A549 (cell line): ENCODE data around the gene NUDT5.

Source experiments
- BHLHE40 ChIP-seq: IDR thresholded peaks from 2 replicates; pipeline ENCODE4 v1.6.1; 2012; ENCODE audit warnings: low read depth, low read length, inconsistent platforms
- CBX8 ChIP-seq: fragments of 200-600 bp; sonication (generic); IDR thresholded peaks from 2 replicates; pipeline ENCODE4 v1.6.1; 2016
- CTCF ChIP-seq: fragments of >200 bp; sonication (Bioruptor Twin); formaldehyde crosslinking; IDR thresholded peaks from 3 replicates; pipeline ENCODE4 v1.5.1; 2016
- EP300 ChIP-seq, 2 experiments: fragments of >200 bp; sonication (Bioruptor Twin); formaldehyde crosslinking; IDR thresholded peaks; 2 replicates in 1 of 2; 3 replicates in 1 of 2; pipeline ENCODE4 v1.6.1; 2016 to 2017
- HDAC2 ChIP-seq: fragments of 200-600 bp; sonication (generic); IDR thresholded peaks from 2 replicates; pipeline ENCODE4 v1.6.1; 2016
- HMGXB4 ChIP-seq: fragments of 250-450 bp; sonication (Bioruptor Pico); IDR thresholded peaks from 2 replicates; pipeline ENCODE4 v1.5.0; 2021; ENCODE audit warnings: mild to moderate bottlenecking, moderate library complexity, borderline replicate concordance
- MAX ChIP-seq: IDR thresholded peaks from 2 replicates; pipeline ENCODE4 v1.6.1; 2012
- MAZ ChIP-seq: fragments of 150-350 bp; IDR thresholded peaks from 2 replicates; pipeline ENCODE4 v1.6.1; 2014; ENCODE audit warnings: antibody characterized with exemption, low read depth, low read length, borderline replicate concordance
- POLR2A ChIP-seq: IDR thresholded peaks from 2 replicates; pipeline ENCODE4 v1.6.1; 2012; ENCODE audit warnings: mild to moderate bottlenecking, low read length

- TF ChIP-seq CTCF = no peak
- no peak for TF ChIP-seq CBX8
- no peak for TF ChIP-seq EP300 (IDR thresholded peaks at IDR 0.05)
- no peak for TF ChIP-seq POLR2A
- TF ChIP-seq MAX = no peak
- TF ChIP-seq BHLHE40 = no peak
- TF ChIP-seq HDAC2 = no peak
- no peak for TF ChIP-seq HMGXB4 (CRISPR knock-in tag)
- TF ChIP-seq MAZ = no peak
Measured at GRCh38 chr10:12235116-12235694, 39.5 kb upstream of the NUDT5 start.
